ENCODE data around the gene MARK4. TPM values are rescaled to one million over a fixed set of nuclear protein-coding genes. Genes with fewer than 3 reads are reported as not detected.

MARK4 gene
- total RNA-seq, 1 donor from 2014 or later = 47.3 TPM

DNA sequence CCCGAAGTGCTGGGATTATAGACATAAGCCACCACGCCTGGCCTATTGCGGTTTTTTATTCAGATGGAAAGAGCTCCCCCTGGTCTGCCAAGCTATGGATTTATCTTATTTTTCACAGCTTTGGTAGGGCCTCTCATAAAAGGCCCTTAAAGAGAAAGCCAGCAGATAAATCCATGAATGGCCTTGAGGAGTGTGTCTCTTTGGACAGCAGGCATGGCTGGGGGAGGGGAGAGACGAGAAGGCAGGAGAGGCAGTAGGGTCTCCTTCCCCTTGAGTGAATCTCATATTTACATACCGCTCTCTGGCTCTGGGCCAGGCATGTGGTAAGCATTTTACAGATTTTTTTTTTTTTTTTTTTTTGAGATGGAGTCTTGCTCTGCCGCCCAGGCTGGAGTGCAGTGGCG lies 25.2 kb downstream of the MARK4 start:
- no peak for DNase-seq (ENCODE audit: extremely low spot score, unreplicated experiment)
- Mint-ChIP-seq H3K27me3 (no peaks in the 10 kb centered on the region), H3K9me3 (no peaks in the 10 kb centered on the region), H3K36me3 (peaks cover 7% of the 10 kb centered on the region), H3K4me3 (peak overlapping the region; percentile 55), H3K4me1 (ENCODE audit: unreplicated experiment) (no peaks in the 10 kb centered on the region), H3K27ac (no peak overlapping the region)
- TF ChIP-seq CTCF (conservative IDR thresholded peaks at IDR 0.05) = no peak

- no peak for DNase-seq (ENCODE audit: extremely low spot score, unreplicated experiment)
- Mint-ChIP-seq H3K27ac (no peak overlapping the region), H3K9me3 (no peaks in the 10 kb centered on the region), H3K4me1 (ENCODE audit: unreplicated experiment) (no peaks in the 10 kb centered on the region), H3K27me3 (no peaks in the 10 kb centered on the region), H3K36me3 (peaks cover 9% of the 10 kb centered on the region), H3K4me3 (no peak overlapping the region)
- TF ChIP-seq CTCF (conservative IDR thresholded peaks at IDR 0.05) = no peak
Observed at GRCh38 chr19:45278087-45278486, 27.0 kb downstream of the MARK4 start.

- Mint-ChIP-seq H3K36me3 (peaks cover 12% of the 10 kb centered on the region), H3K9me3 (peaks cover 3% of the 10 kb centered on the region), H3K4me1 (ENCODE audit: unreplicated experiment) (no peaks in the 10 kb centered on the region), H3K27ac (no peak overlapping the region), H3K27me3 (no peaks in the 10 kb centered on the region), H3K4me3 (no peak overlapping the region)
- no peak for TF ChIP-seq CTCF (conservative IDR thresholded peaks at IDR 0.05)
- DNase-seq (ENCODE audit: extremely low spot score, unreplicated experiment) = no peak
Observed at GRCh38 chr19:45279587-45280192, 28.6 kb downstream of the MARK4 start.

- TF ChIP-seq CTCF (conservative IDR thresholded peaks at IDR 0.05) = no peak
- H3K27me3 Mint-ChIP-seq = no peaks in the 10 kb centered on the region
- peaks cover 3% of the 10 kb centered on the region for H3K9me3 Mint-ChIP-seq
- H3K36me3 Mint-ChIP-seq = peaks cover 15% of the 10 kb centered on the region
- H3K4me1 Mint-ChIP-seq (ENCODE audit: unreplicated experiment) = no peaks in the 10 kb centered on the region
- no peak overlapping the region for H3K4me3 Mint-ChIP-seq
- no peak for DNase-seq (ENCODE audit: extremely low spot score, unreplicated experiment)
- H3K27ac Mint-ChIP-seq = no peak overlapping the region
Observed at GRCh38 chr19:45280471-45280961, 29.4 kb downstream of the MARK4 start.

DNA sequence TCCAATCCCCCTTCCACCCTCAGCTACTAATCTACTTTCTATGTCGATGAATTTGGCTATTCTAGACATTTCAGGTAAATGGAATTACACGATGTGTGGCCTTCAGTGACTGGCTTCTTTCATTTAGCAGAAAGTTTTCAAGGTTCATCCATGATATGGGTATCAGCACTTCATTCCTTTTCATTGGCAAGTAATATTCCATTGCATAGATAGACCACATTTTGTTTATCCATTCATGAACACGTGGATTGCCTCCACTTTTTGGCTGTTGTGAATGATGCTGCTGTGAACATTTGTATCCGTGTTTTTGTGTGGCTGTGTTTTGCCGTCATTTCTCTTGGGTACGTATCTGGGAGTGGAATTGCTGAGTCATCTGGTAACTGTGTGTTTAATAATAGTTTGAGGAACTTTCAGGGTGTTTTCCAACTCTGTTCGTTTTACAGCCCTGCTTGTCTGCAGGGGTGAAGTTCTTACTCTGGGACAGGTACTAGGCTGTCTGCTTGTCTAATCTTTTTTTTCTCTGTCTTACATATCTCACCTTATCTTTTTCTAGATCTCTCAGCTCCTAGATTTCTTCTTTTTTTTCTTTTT lies 32.5 kb downstream of the MARK4 start:
- Mint-ChIP-seq H3K36me3 (peaks cover 26% of the 10 kb centered on the region), H3K27ac (no peak overlapping the region), H3K4me1 (ENCODE audit: unreplicated experiment) (no peaks in the 10 kb centered on the region), H3K9me3 (peaks cover 3% of the 10 kb centered on the region), H3K4me3 (no peak overlapping the region), H3K27me3 (no peaks in the 10 kb centered on the region)
- DNase-seq (ENCODE audit: extremely low spot score, unreplicated experiment) = no peak
- TF ChIP-seq CTCF (conservative IDR thresholded peaks at IDR 0.05) = no peak

Measured in type B pancreatic cell (in vitro differentiated cells).